Measurements from ENCODE around the gene RBPMS2. TPM values are rescaled to one million over a fixed set of nuclear protein-coding genes. Genes with fewer than 3 reads are reported as not detected.

The RBPMS2 gene
- total and polyA plus RNA-seq, 7 experiments from 2014 or later, result 1.2 TPM; not detected in 6

GRCh38 chr15:64792282-64792681, 16.9 kb upstream of the RBPMS2 start:
- Histone ChIP-seq H3K9me3 (ENCODE audit: control insufficient read depth in 2 of 3, low read length in 3 of 3) (no peaks in the 10 kb centered on the region), H3K4me1 (ENCODE audit: control insufficient read depth in 2 of 2, insufficient read depth in 2 of 2, low read length in 2 of 2) (no peaks in the 10 kb centered on the region), H3K27ac (ENCODE audit: low read depth, low read length) (no peak overlapping the region), H3K36me3 (ENCODE audit: control insufficient read depth in 2 of 3, insufficient read depth in 3 of 3, low read length in 3 of 3) (no peaks in the 10 kb centered on the region), H3K27me3 (ENCODE audit: control insufficient read depth in 2 of 2, insufficient read depth in 2 of 2, low read length in 2 of 2) (no peaks in the 10 kb centered on the region), H3K4me3 (ENCODE audit: low read length) (no peak overlapping the region)
- no peak overlapping the region for H3K4me3 Mint-ChIP-seq
- ChIA-PET POLR2A (no interaction called here), CTCF (no interaction called here)
- no peaks in the 10 kb centered on the region for H3K36me3 Mint-ChIP-seq
- H3K27me3 Mint-ChIP-seq, result no peaks in the 10 kb centered on the region
- no peaks in the 10 kb centered on the region for H3K4me1 Mint-ChIP-seq
- ATAC-seq, result no peak
- H3K27ac Mint-ChIP-seq, result no peak overlapping the region
- DNase-seq, result no peak
- intact Hi-C loops (cut with micrococcal nuclease), result no loop called here
- H3K9me3 Mint-ChIP-seq, result no peaks in the 10 kb centered on the region

- POLR2A ChIA-PET, result no interaction called here
- Mint-ChIP-seq H3K36me3 (no peaks in the 10 kb centered on the region), H3K27ac (no peak overlapping the region), H3K4me3 (no peak overlapping the region), H3K4me1 (no peaks in the 10 kb centered on the region), H3K27me3 (no peaks in the 10 kb centered on the region), H3K9me3 (no peaks in the 10 kb centered on the region)
- intact Hi-C loops (cut with micrococcal nuclease), result no loop called here
- DNase-seq, result no peak
- CTCF ChIA-PET, result no interaction called here
- Histone ChIP-seq H3K36me3 (ENCODE audit: control insufficient read depth in 2 of 3, insufficient read depth in 3 of 3, low read length in 3 of 3) (no peaks in the 10 kb centered on the region), H3K4me1 (ENCODE audit: control insufficient read depth in 2 of 2, insufficient read depth in 2 of 2, low read length in 2 of 2) (no peaks in the 10 kb centered on the region), H3K9me3 (ENCODE audit: control insufficient read depth in 2 of 3, low read length in 3 of 3) (no peaks in the 10 kb centered on the region), H3K27ac (ENCODE audit: low read depth, low read length) (no peak overlapping the region), H3K27me3 (ENCODE audit: control insufficient read depth in 2 of 2, insufficient read depth in 2 of 2, low read length in 2 of 2) (no peaks in the 10 kb centered on the region), H3K4me3 (ENCODE audit: low read length) (no peak overlapping the region)
- ATAC-seq, result no peak
Measured at GRCh38 chr15:64791401-64791800, 16.0 kb upstream of the RBPMS2 start.

- H3K4me1 Mint-ChIP-seq, result peaks cover 0 to 14% (median 0%) of the 10 kb centered on the region in 7 donors
- no peak overlapping the region for H3K27ac ChIP-seq (ENCODE audit: low read depth, low read length)
- H3K27me3 Mint-ChIP-seq, result peaks cover 0 to 30% (median 8%) of the 10 kb centered on the region in 5 donors
- H3K9me3 ChIP-seq (ENCODE audit: control insufficient read depth in 2 of 3, low read length in 3 of 3), result no peaks in the 10 kb centered on the region
- ChIA-PET CTCF (interaction anchor here (0.6 kb wide), 1 partner anchor 23 kb away, joined by 3 read pairs; no protein-coding TSS in a partner anchor), POLR2A (no interaction called here)
- H3K4me1 ChIP-seq (ENCODE audit: control insufficient read depth in 2 of 2, insufficient read depth in 2 of 2, low read length in 2 of 2), result peaks cover 0 to 8% of the 10 kb centered on the region in 2 donors
- intact Hi-C loops (cut with micrococcal nuclease), result no loop called here
- H3K36me3 Mint-ChIP-seq, result no peaks in the 10 kb centered on the region
- no peaks in the 10 kb centered on the region for H3K9me3 Mint-ChIP-seq
- H3K4me3 ChIP-seq (ENCODE audit: low read length), result no peak overlapping the region
- H3K36me3 ChIP-seq (ENCODE audit: control insufficient read depth in 2 of 3, insufficient read depth in 3 of 3, low read length in 3 of 3), result no peaks in the 10 kb centered on the region
- no peak for ATAC-seq
- H3K27ac Mint-ChIP-seq, result no peak overlapping the region
- no peak for DNase-seq
- no peak overlapping the region for H3K4me3 Mint-ChIP-seq
- H3K27me3 ChIP-seq (ENCODE audit: control insufficient read depth in 2 of 2, insufficient read depth in 2 of 2, low read length in 2 of 2), result no peaks in the 10 kb centered on the region
Measured at GRCh38 chr15:64783796-64784195, 8.4 kb upstream of the RBPMS2 start.

GRCh38 chr15:64782751-64783150, 7.4 kb upstream of the RBPMS2 start:
- H3K27me3 Mint-ChIP-seq, result peaks cover 0 to 40% (median 8%) of the 10 kb centered on the region in 5 donors
- ChIA-PET CTCF (interaction anchor here (0.6 kb wide), 1 partner anchor 21 kb away, joined by 5 read pairs; no protein-coding TSS in a partner anchor), POLR2A (no interaction called here)
- H3K9me3 Mint-ChIP-seq, result no peaks in the 10 kb centered on the region
- H3K4me1 ChIP-seq (ENCODE audit: control insufficient read depth in 2 of 2, insufficient read depth in 2 of 2, low read length in 2 of 2), result peaks cover 0 to 8% of the 10 kb centered on the region in 2 donors
- H3K4me3 Mint-ChIP-seq, result no peak overlapping the region
- H3K36me3 Mint-ChIP-seq, result no peaks in the 10 kb centered on the region
- H3K4me1 Mint-ChIP-seq, result peaks cover 0 to 14% (median 0%) of the 10 kb centered on the region in 7 donors
- H3K27ac Mint-ChIP-seq, result no peak overlapping the region
- H3K36me3 ChIP-seq (ENCODE audit: control insufficient read depth in 2 of 3, insufficient read depth in 3 of 3, low read length in 3 of 3), result no peaks in the 10 kb centered on the region
- ATAC-seq (no peak), DNase-seq (no peak)
- H3K9me3 ChIP-seq (ENCODE audit: control insufficient read depth in 2 of 3, low read length in 3 of 3), result no peaks in the 10 kb centered on the region
- no peak overlapping the region for H3K27ac ChIP-seq (ENCODE audit: low read depth, low read length)
- H3K27me3 ChIP-seq (ENCODE audit: control insufficient read depth in 2 of 2, insufficient read depth in 2 of 2, low read length in 2 of 2), result no peaks in the 10 kb centered on the region
- no peak overlapping the region for H3K4me3 ChIP-seq (ENCODE audit: low read length)
- intact Hi-C loops (cut with micrococcal nuclease), result no loop called here

- ChIA-PET CTCF (no interaction called here), POLR2A (no interaction called here)
- H3K27me3 ChIP-seq (ENCODE audit: control insufficient read depth in 2 of 2, insufficient read depth in 2 of 2, low read length in 2 of 2), result no peaks in the 10 kb centered on the region
- Mint-ChIP-seq H3K4me3 (no peak overlapping the region), H3K27ac (no peak overlapping the region), H3K27me3 (peaks cover 11 to 55% (median 23%) of the 10 kb centered on the region in 5 donors), H3K4me1 (peaks cover 0 to 14% (median 2%) of the 10 kb centered on the region in 7 donors), H3K36me3 (no peaks in the 10 kb centered on the region), H3K9me3 (peaks cover 0 to 2% (median 0%) of the 10 kb centered on the region in 11 donors)
- H3K4me1 ChIP-seq (ENCODE audit: control insufficient read depth in 2 of 2, insufficient read depth in 2 of 2, low read length in 2 of 2), result peaks cover 0 to 8% of the 10 kb centered on the region in 2 donors
- H3K4me3 ChIP-seq (ENCODE audit: low read length), result no peak overlapping the region
- DNase-seq (no peak), ATAC-seq (no peak)
- H3K27ac ChIP-seq (ENCODE audit: low read depth, low read length), result no peak overlapping the region
- no peaks in the 10 kb centered on the region for H3K36me3 ChIP-seq (ENCODE audit: control insufficient read depth in 2 of 3, insufficient read depth in 3 of 3, low read length in 3 of 3)
- intact Hi-C loops (cut with micrococcal nuclease), result no loop called here
- no peaks in the 10 kb centered on the region for H3K9me3 ChIP-seq (ENCODE audit: control insufficient read depth in 2 of 3, low read length in 3 of 3)
Measured at GRCh38 chr15:64781299-64781698, 5.9 kb upstream of the RBPMS2 start.

DNA sequence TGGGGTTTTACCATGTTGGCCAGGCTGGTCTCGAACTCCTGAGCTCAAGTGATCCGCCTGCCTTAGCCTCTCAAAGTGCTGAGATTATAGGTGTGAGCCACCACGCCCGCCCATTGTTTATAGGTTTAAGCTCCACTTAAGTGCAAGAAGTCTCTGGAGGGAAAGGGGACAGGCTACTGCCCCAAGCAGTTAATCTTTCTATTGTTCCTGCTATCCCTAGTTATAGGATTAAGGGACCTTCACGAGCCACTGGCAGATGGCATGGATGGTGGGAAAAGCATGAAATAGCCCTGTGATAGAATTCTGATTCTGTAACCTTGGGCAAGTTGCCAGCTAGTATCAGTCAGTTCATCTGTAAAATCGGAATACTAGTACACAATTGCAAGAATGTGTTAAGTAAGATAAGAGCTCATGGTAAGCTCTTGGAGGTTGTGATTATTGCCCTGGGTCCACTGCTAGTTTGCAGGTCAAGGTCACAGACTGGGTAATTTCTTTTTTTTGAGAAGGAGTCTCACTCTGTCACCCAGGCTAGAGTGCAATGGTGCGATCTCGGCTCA, 5.3 kb upstream of the RBPMS2 start:
- no peak overlapping the region for H3K27ac Mint-ChIP-seq
- no peaks in the 10 kb centered on the region for H3K9me3 ChIP-seq (ENCODE audit: control insufficient read depth in 2 of 3, low read length in 3 of 3)
- H3K4me3 Mint-ChIP-seq, result no peak overlapping the region
- no peaks in the 10 kb centered on the region for H3K27me3 ChIP-seq (ENCODE audit: control insufficient read depth in 2 of 2, insufficient read depth in 2 of 2, low read length in 2 of 2)
- peaks cover 0 to 14% (median 2%) of the 10 kb centered on the region in 7 donors for H3K4me1 Mint-ChIP-seq
- no peak overlapping the region for H3K27ac ChIP-seq (ENCODE audit: low read depth, low read length)
- H3K36me3 ChIP-seq (ENCODE audit: control insufficient read depth in 2 of 3, insufficient read depth in 3 of 3, low read length in 3 of 3), result no peaks in the 10 kb centered on the region
- POLR2A ChIA-PET, result no interaction called here
- H3K4me1 ChIP-seq (ENCODE audit: control insufficient read depth in 2 of 2, insufficient read depth in 2 of 2, low read length in 2 of 2), result peaks cover 0 to 11% of the 10 kb centered on the region in 2 donors
- DNase-seq (no peak), ATAC-seq (no peak)
- peaks cover 11 to 60% (median 27%) of the 10 kb centered on the region in 5 donors for H3K27me3 Mint-ChIP-seq
- no peak overlapping the region for H3K4me3 ChIP-seq (ENCODE audit: low read length)
- intact Hi-C loops (cut with micrococcal nuclease), result no loop called here
- CTCF ChIA-PET, result no interaction called here
- H3K36me3 Mint-ChIP-seq, result no peaks in the 10 kb centered on the region
- peaks cover 0 to 2% (median 0%) of the 10 kb centered on the region in 11 donors for H3K9me3 Mint-ChIP-seq

DNA sequence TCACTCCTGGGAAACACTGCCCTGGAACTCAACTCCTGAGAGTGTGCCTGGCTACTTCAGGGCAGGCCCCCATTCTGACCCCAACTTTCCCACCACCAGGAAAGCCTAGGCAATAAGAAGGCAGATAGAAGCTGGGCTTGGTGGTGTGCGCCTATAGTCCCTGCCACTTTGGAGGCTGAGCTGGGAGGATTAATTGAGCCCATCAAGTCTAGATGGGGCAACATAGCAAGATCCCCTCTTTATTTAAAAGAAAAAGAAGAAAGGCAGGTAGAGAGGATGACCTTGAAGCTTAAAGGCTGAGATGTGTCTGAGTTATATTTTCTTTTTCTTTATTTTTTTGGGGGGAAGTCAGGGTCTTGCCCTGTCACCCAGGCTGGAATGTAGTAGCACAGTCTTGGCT, 4.2 kb upstream of the RBPMS2 start:
- CTCF ChIA-PET, result interaction anchor here (0.6 kb wide), 1 partner anchor 93 kb away, joined by 3 read pairs; no protein-coding TSS in a partner anchor
- intact Hi-C loops (cut with micrococcal nuclease), result loop anchor here in 1 of 2 donors (5.0 kb wide), 1 partner anchor 33 kb away; no protein-coding TSS in a partner anchor
- H3K4me1 Mint-ChIP-seq, result peaks cover 0 to 14% (median 2%) of the 10 kb centered on the region in 7 donors

More for the DNA sequence above, 4.2 kb upstream of the RBPMS2 start:
- no peaks in the 10 kb centered on the region for H3K36me3 ChIP-seq (ENCODE audit: control insufficient read depth in 2 of 3, insufficient read depth in 3 of 3, low read length in 3 of 3)
- no peak overlapping the region for H3K4me3 Mint-ChIP-seq
- no peak overlapping the region for H3K4me3 ChIP-seq (ENCODE audit: low read length)
- no peaks in the 10 kb centered on the region for H3K36me3 Mint-ChIP-seq
- H3K27ac ChIP-seq (ENCODE audit: low read depth, low read length), result no peak overlapping the region
- no peaks in the 10 kb centered on the region for H3K9me3 ChIP-seq (ENCODE audit: control insufficient read depth in 2 of 3, low read length in 3 of 3)
- no peaks in the 10 kb centered on the region for H3K27me3 ChIP-seq (ENCODE audit: control insufficient read depth in 2 of 2, insufficient read depth in 2 of 2, low read length in 2 of 2)
- H3K27ac Mint-ChIP-seq, result no peak overlapping the region
- peaks cover 0 to 11% of the 10 kb centered on the region in 2 donors for H3K4me1 ChIP-seq (ENCODE audit: control insufficient read depth in 2 of 2, insufficient read depth in 2 of 2, low read length in 2 of 2)
- peaks cover 0 to 2% (median 0%) of the 10 kb centered on the region in 11 donors for H3K9me3 Mint-ChIP-seq
- H3K27me3 Mint-ChIP-seq, result peaks cover 11 to 61% (median 27%) of the 10 kb centered on the region in 5 donors
- POLR2A ChIA-PET, result no interaction called here
- ATAC-seq, result no peak
- DNase-seq, result no peak
